Measurements from ENCODE around the gene PPFIBP1. TPM values are rescaled to one million over a fixed set of nuclear protein-coding genes. Genes with fewer than 3 reads are reported as not detected.
A peak's percentile ranks its signal among the peaks of the same experiment; 100 is the strongest.
"Not testable (repeated sequence)": the region's sequence is repeated elsewhere in the genome, so short reads cannot be mapped to it uniquely, and the experiment has no call there.

PPFIBP1 gene
- total RNA-seq, 1 donor from 2014 or later, result 56.4 TPM

GRCh38 chr12:27542628-27543027 lies 18.6 kb downstream of the PPFIBP1 start:
- peak overlapping the region in 1 of 2 donors; percentile 6 for H3K4me3 ChIP-seq
- H3K36me3 ChIP-seq, result no peaks in the 10 kb centered on the region
- intact Hi-C loops (cut with DNase I), result no loop called here
- H3K27ac ChIP-seq, result peak overlapping the region; percentile 38 to 41
- no peaks in the 10 kb centered on the region for H3K9me3 ChIP-seq
- H3K27me3 ChIP-seq, result no peaks in the 10 kb centered on the region
- TF ChIP-seq CTCF (IDR thresholded peaks at IDR 0.05), result no peak
- no peak for DNase-seq (ENCODE audit: low spot score in 2 of 2)
- peaks cover 14 to 66% of the 10 kb centered on the region in 2 donors for H3K4me1 ChIP-seq

GRCh38 chr12:27544858-27545257 lies 20.9 kb downstream of the PPFIBP1 start:
- Histone ChIP-seq H3K4me1 (peaks cover 14 to 73% of the 10 kb centered on the region in 2 donors), H3K27ac (peak overlapping the region; percentile 56 to 66)
- DNase-seq (ENCODE audit: low spot score in 2 of 2); H3K36me3 ChIP-seq; intact Hi-C loops (cut with DNase I); H3K27me3 ChIP-seq; H3K4me3 ChIP-seq; H3K9me3 ChIP-seq: not testable (repeated sequence)

- H3K27ac ChIP-seq, result peak overlapping the region; percentile 56 to 66
- no peak for DNase-seq (ENCODE audit: low spot score in 2 of 2)
- intact Hi-C loops (cut with DNase I), result no loop called here
- no peak for TF ChIP-seq CTCF (IDR thresholded peaks at IDR 0.05)
- peaks cover 18 to 76% of the 10 kb centered on the region in 2 donors for H3K4me1 ChIP-seq
- H3K36me3 ChIP-seq, result no peaks in the 10 kb centered on the region
- no peaks in the 10 kb centered on the region for H3K9me3 ChIP-seq
- H3K4me3 ChIP-seq, result no peak overlapping the region
- H3K27me3 ChIP-seq, result no peaks in the 10 kb centered on the region
Measured at GRCh38 chr12:27545665-27546064, 21.7 kb downstream of the PPFIBP1 start.

GRCh38 chr12:27547592-27547991 lies 23.6 kb downstream of the PPFIBP1 start:
- no peaks in the 10 kb centered on the region for H3K36me3 ChIP-seq
- H3K27me3 ChIP-seq, result no peaks in the 10 kb centered on the region
- H3K9me3 ChIP-seq, result no peaks in the 10 kb centered on the region
- no peak for TF ChIP-seq CTCF (IDR thresholded peaks at IDR 0.05)
- peak overlapping the region in 1 of 2 donors; percentile 26 for H3K27ac ChIP-seq
- peaks cover 12 to 72% of the 10 kb centered on the region in 2 donors for H3K4me1 ChIP-seq
- intact Hi-C loops (cut with DNase I), result no loop called here
- no peak for DNase-seq (ENCODE audit: low spot score in 2 of 2)
- no peak overlapping the region for H3K4me3 ChIP-seq

- Histone ChIP-seq H3K36me3 (no peaks in the 10 kb centered on the region), H3K4me1 (peaks cover 12 to 74% of the 10 kb centered on the region in 2 donors), H3K27ac (peak overlapping the region; percentile 49 to 73), H3K27me3 (no peaks in the 10 kb centered on the region), H3K4me3 (no peak overlapping the region), H3K9me3 (no peaks in the 10 kb centered on the region)
- intact Hi-C loops (cut with DNase I), result loop anchor here (1.0 to 2.0 kb wide), 3 partner anchors 23 to 78 kb away; no protein-coding TSS in a partner anchor
- TF ChIP-seq CTCF (IDR thresholded peaks at IDR 0.05), result no peak
- DNase-seq (ENCODE audit: low spot score in 2 of 2), result no peak
Measured at GRCh38 chr12:27548301-27549199, 24.5 kb downstream of the PPFIBP1 start.

- Histone ChIP-seq H3K9me3 (no peaks in the 10 kb centered on the region), H3K4me3 (peak overlapping the region in 1 of 2 donors; percentile 37), H3K36me3 (no peaks in the 10 kb centered on the region), H3K4me1 (peaks cover 12 to 79% of the 10 kb centered on the region in 2 donors), H3K27me3 (no peaks in the 10 kb centered on the region), H3K27ac (peak overlapping the region; percentile 73 to 76)
- no peak for DNase-seq (ENCODE audit: low spot score in 2 of 2)
- no peak for TF ChIP-seq CTCF (IDR thresholded peaks at IDR 0.05)
- intact Hi-C loops (cut with DNase I), result loop anchor here (1.0 to 2.0 kb wide), 3 partner anchors 24 to 77 kb away; no protein-coding TSS in a partner anchor
Measured at GRCh38 chr12:27549236-27549800, 25.3 kb downstream of the PPFIBP1 start.
